GM21515 (cell line): ENCODE results near the gene S100A7.
"Not testable (repeated sequence)": the region's sequence is repeated elsewhere in the genome, so short reads cannot be mapped to it uniquely, and the experiment has no call there.

Experiments used
- ATAC-seq: cut with Tn5 transposase; IDR thresholded peaks from one replicate; pipeline ENCODE4 v1.9.1; 2021; ENCODE audit not compliant: unreplicated experiment

The S100A7 gene

GRCh38 chr1:153431427-153431826 is 29.0 kb downstream of the S100A7 start:
- no peak for ATAC-seq

- no peak for ATAC-seq
These were observed 29.4 kb downstream of the S100A7 start for GRCh38 chr1:153431002-153431401.

GRCh38 chr1:153430561-153430960 is 29.9 kb downstream of the S100A7 start:
- ATAC-seq: no peak

GRCh38 chr1:153430166-153430553 is 30.3 kb downstream of the S100A7 start:
- no peak for ATAC-seq

GRCh38 chr1:153429266-153430165 is 30.9 kb downstream of the S100A7 start:
- no peak for ATAC-seq

GRCh38 chr1:153428791-153429190 is 31.7 kb downstream of the S100A7 start:
- no peak for ATAC-seq

GRCh38 chr1:153428073-153428638 is 32.3 kb downstream of the S100A7 start:
- no peak for ATAC-seq

GRCh38 chr1:153426809-153427208 is 33.6 kb downstream of the S100A7 start:
- no peak for ATAC-seq

GRCh38 chr1:153422450-153423068 is 37.9 kb downstream of the S100A7 start:
- ATAC-seq: no peak

GRCh38 chr1:153420306-153420705 is 40.1 kb downstream of the S100A7 start:
- no peak for ATAC-seq

- not testable (repeated sequence) for ATAC-seq
These were observed 41.0 kb downstream of the S100A7 start for GRCh38 chr1:153419436-153419793.

GRCh38 chr1:153418758-153419435 is 41.6 kb downstream of the S100A7 start:
- not testable (repeated sequence) for ATAC-seq

- no peak for ATAC-seq
These were observed 43.1 kb downstream of the S100A7 start for GRCh38 chr1:153417136-153417888.

- ATAC-seq: no peak
These were observed 44.4 kb downstream of the S100A7 start, which contains the start of gene S100A7A for GRCh38 chr1:153415850-153416570. S100A7A (plus strand) TSS chr1:153416520; CDS start chr1:153418083, 1,563 bp downstream.

- ATAC-seq: not testable (repeated sequence)
These were observed 46.5 kb downstream of the S100A7 start for GRCh38 chr1:153413961-153414360.
